Type B pancreatic cell (in vitro differentiated cells): ENCODE results near the gene GMPPB. TPM values are rescaled to one million over a fixed set of nuclear protein-coding genes. Genes with fewer than 3 reads are reported as not detected.
"Not testable (repeated sequence)": the region's sequence is repeated elsewhere in the genome, so short reads cannot be mapped to it uniquely, and the experiment has no call there.

Source experiments
- DNase-seq: peaks from one replicate; pipeline ENCODE4 v3.0.0; 2021; ENCODE audit warnings: mixed read lengths; ENCODE audit not compliant: unreplicated experiment; ENCODE audit errors: extremely low spot score
- H3K27ac Mint-ChIP-seq: 2 replicates; pipeline ENCODE4 v1.8.0; 2021; ENCODE audit warnings: mild to moderate bottlenecking, mixed read lengths
- H3K27me3 Mint-ChIP-seq: 2 replicates; pipeline ENCODE4 v1.8.0; 2021; ENCODE audit warnings: mixed read lengths
- H3K36me3 Mint-ChIP-seq: 2 replicates; pipeline ENCODE4 v1.8.0; 2021; ENCODE audit warnings: mixed read lengths
- H3K4me1 Mint-ChIP-seq: one replicate; pipeline ENCODE4 v1.8.0; 2021; ENCODE audit warnings: mixed read lengths; ENCODE audit not compliant: unreplicated experiment
- H3K4me3 Mint-ChIP-seq: 2 replicates; pipeline ENCODE4 v1.8.0; 2021; ENCODE audit warnings: mild to moderate bottlenecking, mixed read lengths
- H3K9me3 Mint-ChIP-seq: 2 replicates; pipeline ENCODE4 v1.8.0; 2021; ENCODE audit warnings: mixed read lengths
- CTCF ChIP-seq: fragments of 200-600 bp; sonication (generic); conservative IDR thresholded peaks from 2 replicates; pipeline ENCODE4 v1.5.0; 2021; ENCODE audit warnings: antibody characterized with exemption, mild to moderate bottlenecking
- total RNA-seq: library from RNA; stranded (reverse); gene quantifications from 2 replicates; pipeline ENCODE4 v1.2.1, GENCODE V29; 2021; ENCODE audit warnings: low replicate concordance

GMPPB gene
- total RNA-seq, 1 donor from 2014 or later = 41.9 TPM

- no peaks in the 10 kb centered on the region for H3K36me3 Mint-ChIP-seq
- DNase-seq = peak; percentile 95
- peak; percentile 60 for TF ChIP-seq CTCF
- H3K27ac Mint-ChIP-seq = peak within 1 kb of the TSS; percentile 93
- peaks cover 11% of the 10 kb centered on the region for H3K4me1 Mint-ChIP-seq
- H3K4me3 Mint-ChIP-seq = peak within 1 kb of the TSS; percentile 96
- H3K9me3 Mint-ChIP-seq = no peaks in the 10 kb centered on the region
- H3K27me3 Mint-ChIP-seq = no peaks in the 10 kb centered on the region
Measured at GRCh38 chr3:49689046-49689907, 34.5 kb downstream of the GMPPB start, which contains the start of the genes MST1 and RNF123. MST1 (minus strand) TSS chr3:49689474; CDS start chr3:49688691, 783 bp downstream. RNF123 (plus strand) TSS chr3:49689557; CDS start chr3:49691166, 1,609 bp downstream.

- H3K27me3 Mint-ChIP-seq, H3K36me3 Mint-ChIP-seq, DNase-seq, H3K9me3 Mint-ChIP-seq: not testable (repeated sequence)
- Mint-ChIP-seq H3K4me3 (peak overlapping the region; percentile 96), H3K4me1 (peaks cover 11% of the 10 kb centered on the region), H3K27ac (peak overlapping the region; percentile 93)
Measured at GRCh38 chr3:49688338-49689045, 35.3 kb downstream of the GMPPB start.

- Mint-ChIP-seq H3K27ac (peak overlapping the region; percentile 36), H3K4me3 (peak overlapping the region; percentile 83), H3K4me1 (peaks cover 11% of the 10 kb centered on the region)
- H3K9me3 Mint-ChIP-seq, H3K36me3 Mint-ChIP-seq, DNase-seq, H3K27me3 Mint-ChIP-seq: not testable (repeated sequence)
Measured at GRCh38 chr3:49687424-49687795, 36.3 kb downstream of the GMPPB start.

GRCh38 chr3:49686769-49687423 lies 36.9 kb downstream of the GMPPB start:
- H3K9me3 Mint-ChIP-seq, H3K36me3 Mint-ChIP-seq, DNase-seq, H3K27me3 Mint-ChIP-seq: not testable (repeated sequence)
- H3K27ac Mint-ChIP-seq = peak overlapping the region; percentile 58
- peak overlapping the region; percentile 83 for H3K4me3 Mint-ChIP-seq
- peaks cover 11% of the 10 kb centered on the region for H3K4me1 Mint-ChIP-seq

GRCh38 chr3:49686346-49686745 lies 37.4 kb downstream of the GMPPB start:
- not testable (repeated sequence) for H3K27ac Mint-ChIP-seq, DNase-seq, H3K27me3 Mint-ChIP-seq, H3K9me3 Mint-ChIP-seq, H3K36me3 Mint-ChIP-seq
- H3K4me3 Mint-ChIP-seq = peak overlapping the region; percentile 83
- H3K4me1 Mint-ChIP-seq = peaks cover 11% of the 10 kb centered on the region

- not testable (repeated sequence) for H3K4me3 Mint-ChIP-seq, H3K9me3 Mint-ChIP-seq, H3K36me3 Mint-ChIP-seq, DNase-seq, H3K27ac Mint-ChIP-seq, H3K27me3 Mint-ChIP-seq
- H3K4me1 Mint-ChIP-seq = peaks cover 11% of the 10 kb centered on the region
Measured at GRCh38 chr3:49685846-49686245, 37.9 kb downstream of the GMPPB start.

- not testable (repeated sequence) for DNase-seq, H3K27me3 Mint-ChIP-seq, H3K27ac Mint-ChIP-seq, H3K9me3 Mint-ChIP-seq, H3K36me3 Mint-ChIP-seq, H3K4me1 Mint-ChIP-seq
- peak overlapping the region; percentile 52 for H3K4me3 Mint-ChIP-seq
Measured at GRCh38 chr3:49685103-49685502, 38.6 kb downstream of the GMPPB start.

- not testable (repeated sequence) for H3K9me3 Mint-ChIP-seq, H3K4me1 Mint-ChIP-seq, H3K36me3 Mint-ChIP-seq, H3K27ac Mint-ChIP-seq, H3K27me3 Mint-ChIP-seq, DNase-seq, H3K4me3 Mint-ChIP-seq
Measured at GRCh38 chr3:49684453-49684852, 39.3 kb downstream of the GMPPB start.

- H3K4me3 Mint-ChIP-seq = no peak overlapping the region
- H3K27me3 Mint-ChIP-seq = no peaks in the 10 kb centered on the region
- peaks cover 5% of the 10 kb centered on the region for H3K36me3 Mint-ChIP-seq
- no peak for TF ChIP-seq CTCF
- H3K9me3 Mint-ChIP-seq = no peaks in the 10 kb centered on the region
- peaks cover 5% of the 10 kb centered on the region for H3K4me1 Mint-ChIP-seq
- H3K27ac Mint-ChIP-seq = no peak overlapping the region
- DNase-seq = no peak
Measured at GRCh38 chr3:49683162-49683561, 40.6 kb downstream of the GMPPB start.
